ENCODE data around the gene TNFRSF25.
A peak's percentile ranks its signal among the peaks of the same experiment; 100 is the strongest.

Gene TNFRSF25

GRCh38 chr1:6414443-6414844 is 51.5 kb downstream of the TNFRSF25 start:
- peak; percentile 36 for DNase-seq

- no peak for DNase-seq
These were observed 53.1 kb downstream of the TNFRSF25 start for GRCh38 chr1:6412896-6413295.

All from CD4-positive, alpha-beta T cell treated with Interleukin-17A for 1 hour (primary cell).